Gastrocnemius medialis (tissue), 4 donors: ENCODE measurements around the gene MON1B.

Experiments
- POLR2A ChIP-seq, 2 donors: fragments of 450-650 bp; IDR thresholded peaks; one replicate each; pipeline ENCODE4 v1.6.1; 2017; ENCODE audit warnings: antibody characterized with exemption in 2 of 2, mild to moderate bottlenecking in 2 of 2, moderate library complexity in 2 of 2
- TF ChIP-seq, protein P1 (sequence below), 5 experiments: fragments of 450-650 bp in 3 of 5; fragments of 200-600 bp in 2 of 5; sonication (generic) in 2 of 5; IDR thresholded peaks in 4 of 5; conservative IDR thresholded peaks in 1 of 5; 1 replicate in 4 of 5; 2 replicates in 1 of 5; pipeline ENCODE4 v1.5.1; 2016 to 2019; ENCODE audit warnings: antibody characterized with exemption in 5 of 5, mild to moderate bottlenecking in 3 of 5, moderate library complexity in 3 of 5

DNA sequence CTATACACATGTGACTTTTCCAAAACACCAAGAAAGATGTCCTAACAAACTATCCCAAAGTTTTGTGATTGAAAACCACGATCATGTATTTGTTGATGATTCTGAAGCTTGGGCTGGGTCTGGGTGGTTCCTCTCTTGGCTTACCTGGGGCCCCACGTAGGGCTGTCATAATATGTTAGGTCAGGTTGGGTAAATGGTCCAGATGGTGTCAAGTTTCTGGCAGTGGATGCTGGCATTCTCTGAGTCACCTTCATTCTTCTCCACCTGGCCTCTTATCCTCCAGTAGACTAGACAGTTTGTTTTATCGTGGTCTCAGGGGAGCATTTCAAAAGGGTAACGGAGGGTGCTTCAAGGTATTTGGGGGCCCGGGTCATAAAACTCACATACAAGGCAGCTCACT, 47.6 kb downstream of the MON1B start:
- no peak for TF ChIP-seq POLR2A (IDR thresholded peaks at IDR 0.05)
- TF ChIP-seq, protein P1, sequence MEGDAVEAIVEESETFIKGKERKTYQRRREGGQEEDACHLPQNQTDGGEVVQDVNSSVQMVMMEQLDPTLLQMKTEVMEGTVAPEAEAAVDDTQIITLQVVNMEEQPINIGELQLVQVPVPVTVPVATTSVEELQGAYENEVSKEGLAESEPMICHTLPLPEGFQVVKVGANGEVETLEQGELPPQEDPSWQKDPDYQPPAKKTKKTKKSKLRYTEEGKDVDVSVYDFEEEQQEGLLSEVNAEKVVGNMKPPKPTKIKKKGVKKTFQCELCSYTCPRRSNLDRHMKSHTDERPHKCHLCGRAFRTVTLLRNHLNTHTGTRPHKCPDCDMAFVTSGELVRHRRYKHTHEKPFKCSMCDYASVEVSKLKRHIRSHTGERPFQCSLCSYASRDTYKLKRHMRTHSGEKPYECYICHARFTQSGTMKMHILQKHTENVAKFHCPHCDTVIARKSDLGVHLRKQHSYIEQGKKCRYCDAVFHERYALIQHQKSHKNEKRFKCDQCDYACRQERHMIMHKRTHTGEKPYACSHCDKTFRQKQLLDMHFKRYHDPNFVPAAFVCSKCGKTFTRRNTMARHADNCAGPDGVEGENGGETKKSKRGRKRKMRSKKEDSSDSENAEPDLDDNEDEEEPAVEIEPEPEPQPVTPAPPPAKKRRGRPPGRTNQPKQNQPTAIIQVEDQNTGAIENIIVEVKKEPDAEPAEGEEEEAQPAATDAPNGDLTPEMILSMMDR (IDR thresholded peaks at IDR 0.05 in 4 of 5, conservative IDR thresholded peaks at IDR 0.05 in 1 of 5): no peak
